Liver (tissue), 9 donors: ENCODE data around the gene CNIH2. TPM values are rescaled to one million over a fixed set of nuclear protein-coding genes. Genes with fewer than 3 reads are reported as not detected.

Source experiments
- DNase-seq: peaks from one replicate; pipeline ENCODE4 v3.0.0-alpha.2; 2017; ENCODE audit warnings: low spot score
- H3K27ac ChIP-seq, 2 donors: one replicate each; pipeline ENCODE4 v1.7.0; 2013; ENCODE audit warnings: inconsistent platforms in 2 of 2, low read length in 2 of 2, control low read depth in 1 of 2, low read depth in 1 of 2, mild to moderate bottlenecking in 1 of 2
- H3K27me3 ChIP-seq, 4 donors: one replicate each; pipeline versions ENCODE4 v1.6.1 to v1.7.0; 2013; ENCODE audit warnings: low read length in 3 of 4, inconsistent platforms in 1 of 4, mild to moderate bottlenecking in 1 of 4, moderate library complexity in 1 of 4; ENCODE audit not compliant: control insufficient read depth in 4 of 4, insufficient read depth in 4 of 4
- H3K36me3 ChIP-seq, 4 donors: one replicate each; pipeline versions ENCODE4 v1.6.1 to v1.7.0; 2013; ENCODE audit warnings: low read length in 3 of 4, mild to moderate bottlenecking in 3 of 4, low read depth in 1 of 4, moderate library complexity in 1 of 4; ENCODE audit not compliant: control insufficient read depth in 4 of 4, insufficient read depth in 3 of 4
- H3K4me1 ChIP-seq, 4 donors: one replicate each; pipeline versions ENCODE4 v1.6.1 to v1.7.0; 2013; ENCODE audit warnings: low read length in 3 of 4, mild to moderate bottlenecking in 3 of 4, moderate library complexity in 1 of 4; ENCODE audit not compliant: control insufficient read depth in 4 of 4, insufficient read depth in 4 of 4
- H3K4me3 ChIP-seq, 3 donors: one replicate each; pipeline versions ENCODE4 v1.6.1 to v1.7.0; 2013; ENCODE audit warnings: low read length in 3 of 3, control low read depth in 1 of 3, low read depth in 1 of 3, mild to moderate bottlenecking in 1 of 3
- H3K9ac ChIP-seq, 2 donors: one replicate each; pipeline ENCODE4 v1.7.0; 2013; ENCODE audit warnings: low read length in 2 of 2, mild to moderate bottlenecking in 2 of 2, moderate library complexity in 2 of 2, control low read depth in 1 of 2, low read depth in 1 of 2
- H3K9me3 ChIP-seq, 4 donors: one replicate each; pipeline versions ENCODE4 v1.6.1 to v1.7.0; 2013; ENCODE audit warnings: low read length in 3 of 4; ENCODE audit not compliant: control insufficient read depth in 4 of 4
- ATF3 ChIP-seq: IDR thresholded peaks from 2 replicates; pipeline ENCODE4 v1.6.1; 2016; ENCODE audit warnings: antibody characterized with exemption
- CTCF ChIP-seq: fragments of 150-350 bp; IDR thresholded peaks from 2 replicates; pipeline ENCODE4 v1.5.1; 2017; ENCODE audit warnings: improper control_type of control experiment, low read depth, low read length; ENCODE audit not compliant: missing input control
- EGR1 ChIP-seq, 2 donors: IDR thresholded peaks; 2 replicates each; pipeline ENCODE4 v1.6.1; 2016 to 2018; ENCODE audit warnings: antibody characterized with exemption in 2 of 2, low read depth in 2 of 2
- FOXA1 ChIP-seq: IDR thresholded peaks from 2 replicates; pipeline ENCODE4 v1.6.1; 2016; ENCODE audit warnings: antibody characterized with exemption
- FOXA2 ChIP-seq: IDR thresholded peaks from 2 replicates; pipeline ENCODE4 v1.6.1; 2016; ENCODE audit warnings: antibody characterized with exemption
- GABPA ChIP-seq, 2 donors: IDR thresholded peaks in 1 of 2; conservative IDR thresholded peaks in 1 of 2; 2 replicates each; pipeline ENCODE4 v1.6.1; 2016; ENCODE audit warnings: antibody characterized with exemption in 2 of 2, mild to moderate bottlenecking in 1 of 2, moderate library complexity in 1 of 2
- HNF4A ChIP-seq, 2 donors: conservative IDR thresholded peaks; 2 replicates each; pipeline ENCODE4 v1.6.1; 2016; ENCODE audit warnings: antibody characterized with exemption in 2 of 2, mild to moderate bottlenecking in 2 of 2
- JUND ChIP-seq, 2 donors: IDR thresholded peaks; 2 replicates each; pipeline ENCODE4 v1.6.1; 2016; ENCODE audit warnings: antibody characterized with exemption in 2 of 2
- MAX ChIP-seq: IDR thresholded peaks from 2 replicates; pipeline ENCODE4 v1.6.1; 2016; ENCODE audit warnings: antibody characterized with exemption
- RAD21 ChIP-seq, 2 donors: IDR thresholded peaks; 2 replicates each; pipeline ENCODE4 v1.6.1; 2016; ENCODE audit warnings: antibody characterized with exemption in 2 of 2, mild to moderate bottlenecking in 2 of 2
- SP1 ChIP-seq: IDR thresholded peaks from 2 replicates; pipeline ENCODE4 v1.6.1; 2018; ENCODE audit warnings: antibody characterized with exemption, mild to moderate bottlenecking
- TAF1 ChIP-seq: conservative IDR thresholded peaks from 2 replicates; pipeline ENCODE4 v1.6.1; 2016; ENCODE audit warnings: antibody characterized with exemption, mild to moderate bottlenecking
- YY1 ChIP-seq: IDR thresholded peaks from 2 replicates; pipeline ENCODE4 v1.6.1; 2016; ENCODE audit warnings: antibody characterized with exemption, mild to moderate bottlenecking
- ZBTB33 ChIP-seq: IDR thresholded peaks from 2 replicates; pipeline ENCODE4 v1.6.1; 2016; ENCODE audit warnings: antibody characterized with exemption
- WGBS: extraction: QIAGEN DNeasy Blood & Tissue Kit; methylation state at CpG from one replicate; pipeline ENCODE4 v1.1.7; 2013; 5-methylcytosine and 5-hydroxymethylcytosine counted together
- polyA plus RNA-seq, 2 donors: library from polyadenylated mRNA; stranded (reverse) in 1 of 2; unstranded in 1 of 2; fragments of 200-250 nt in 1 of 2; fragments of >200 nt in 1 of 2; fragmentation: Nextera tagmentation in 1 of 2; extraction: Ambion mirVana in 1 of 2; gene quantifications; one replicate each; pipeline versions ENCODE4 v1.2.1 to v1.2.3, GENCODE V29; 2013 to 2015
- total RNA-seq, 2 donors: library from RNA; depleted of rRNA; stranded (reverse); fragments of >200 nt; gene quantifications; one replicate each; pipeline ENCODE4 v1.2.3, GENCODE V29; 2014
- donor health status: healthy.
- donor health status: healthy.
- donor health status: healthy.
- donor health status: healthy.
- donor health status: healthy.

CNIH2 gene
- total and polyA plus RNA-seq, 4 donors = 0.07 TPM; not detected in 3

- H3K4me3 ChIP-seq = no peak overlapping the region
- 88% methylated on average over 14 of the region's 14 CpGs for WGBS
- peaks cover 10 to 38% (median 26%) of the 10 kb centered on the region in 4 donors for H3K4me1 ChIP-seq
- H3K27ac ChIP-seq = no peak overlapping the region
- TF ChIP-seq GABPA (IDR thresholded peaks at IDR 0.05 in 1 of 2, conservative IDR thresholded peaks at IDR 0.05 in 1 of 2) (no peak), SP1 (no peak), TAF1 (no peak), HNF4A (conservative IDR thresholded peaks at IDR 0.05) (no peak), ATF3 (no peak), CTCF (no peak), JUND (IDR thresholded peaks at IDR 0.05) (no peak)
- no peaks in the 10 kb centered on the region for H3K27me3 ChIP-seq
- no peaks in the 10 kb centered on the region for H3K9me3 ChIP-seq
- H3K36me3 ChIP-seq = peaks cover 0 to 5% (median 4%) of the 10 kb centered on the region in 4 donors
- H3K9ac ChIP-seq = no peak overlapping the region
- no peak for DNase-seq
These were observed 5.6 kb downstream of the CNIH2 start for GRCh38 chr11:66283461-66284105.

GRCh38 chr11:66284526-66285078, 6.6 kb downstream of the CNIH2 start:
- H3K9me3 ChIP-seq = no peaks in the 10 kb centered on the region
- WGBS = 96% methylated on average over 16 of the region's 16 CpGs
- DNase-seq = no peak
- H3K9ac ChIP-seq = no peak overlapping the region
- TF ChIP-seq FOXA2 (no peak), RAD21 (IDR thresholded peaks at IDR 0.05) (no peak), FOXA1 (no peak), YY1 (no peak), SP1 (no peak), JUND (IDR thresholded peaks at IDR 0.05) (no peak)
- no peak overlapping the region for H3K27ac ChIP-seq
- no peak overlapping the region for H3K4me3 ChIP-seq
- peaks cover 0 to 5% (median 4%) of the 10 kb centered on the region in 4 donors for H3K36me3 ChIP-seq
- H3K4me1 ChIP-seq = peaks cover 10 to 43% (median 28%) of the 10 kb centered on the region in 4 donors
- no peaks in the 10 kb centered on the region for H3K27me3 ChIP-seq

GRCh38 chr11:66285250-66285947, 7.4 kb downstream of the CNIH2 start:
- Histone ChIP-seq H3K27me3 (no peaks in the 10 kb centered on the region), H3K27ac (no peak overlapping the region), H3K9me3 (no peaks in the 10 kb centered on the region), H3K4me3 (no peak overlapping the region), H3K9ac (no peak overlapping the region), H3K36me3 (peaks cover 0 to 5% (median 4%) of the 10 kb centered on the region in 4 donors), H3K4me1 (peaks cover 12 to 50% (median 36%) of the 10 kb centered on the region in 4 donors)
- no peak for DNase-seq
- WGBS = 63% methylated on average over 13 of the region's 13 CpGs
- TF ChIP-seq ZBTB33 (no peak), SP1 (no peak), JUND (IDR thresholded peaks at IDR 0.05) (no peak), EGR1 (IDR thresholded peaks at IDR 0.05; ENCODE audit: low read depth in 2 of 2) (no peak), FOXA1 (no peak), FOXA2 (no peak), MAX (no peak), YY1 (no peak)
